Vagina (tissue), 2 donors: Measurements from ENCODE around the gene ALDH18A1. TPM values are rescaled to one million over a fixed set of nuclear protein-coding genes. Genes with fewer than 3 reads are reported as not detected.

ENCODE experiments used
- DNase-seq, 2 donors: peaks; one replicate each; pipeline ENCODE4 v3.0.0-alpha.2; 2017; ENCODE audit errors: extremely low spot score in 2 of 2
- H3K27ac ChIP-seq: fragments of 200-600 bp; sonication (generic); one replicate; pipeline ENCODE4 v1.5.1; 2019
- H3K27me3 ChIP-seq: fragments of 200-600 bp; sonication (generic); one replicate; pipeline ENCODE4 v1.5.1; 2019
- H3K36me3 ChIP-seq, 2 donors: fragments of 200-600 bp; sonication (generic); one replicate each; pipeline ENCODE4 v1.5.1; 2017 to 2019
- H3K4me1 ChIP-seq: fragments of 200-600 bp; sonication (generic); one replicate; pipeline ENCODE4 v1.5.1; 2019
- H3K4me3 ChIP-seq, 2 donors: fragments of 200-600 bp; sonication (generic); 1 replicate in 1 of 2; 2 replicates in 1 of 2; pipeline ENCODE4 v1.5.1; 2016 to 2019
- H3K9me3 ChIP-seq: fragments of 200-600 bp; sonication (generic); one replicate; pipeline ENCODE4 v1.5.1; 2019
- POLR2A ChIP-seq, 2 donors: fragments of 450-650 bp; IDR thresholded peaks; one replicate each; pipeline ENCODE4 v1.6.1; 2017; ENCODE audit warnings: antibody characterized with exemption in 2 of 2, mild to moderate bottlenecking in 2 of 2, moderate library complexity in 2 of 2
- POLR2AphosphoS5 ChIP-seq, 2 donors: sonication (generic); formaldehyde crosslinking; IDR thresholded peaks; one replicate each; pipeline ENCODE4 v1.9.0; 2017; ENCODE audit warnings: antibody characterized with exemption in 2 of 2, mild to moderate bottlenecking in 2 of 2, low read depth in 1 of 2; ENCODE audit not compliant: insufficient read depth in 1 of 2
- intact Hi-C: fragments of 100-400 bp; cut with DNase I; formaldehyde crosslinking; loops from one replicate; pipeline ENCODE4 v1.15.1; 2023
- total RNA-seq: library from RNA; depleted of rRNA; stranded (reverse); fragments of >200 nt; gene quantifications from one replicate; pipeline ENCODE4 v1.2.3, GENCODE V29; 2016
- TF ChIP-seq, protein P1 (sequence below), 3 experiments: fragments of 450-650 bp in 2 of 3; fragments of 200-600 bp in 1 of 3; sonication (generic) in 1 of 3; IDR thresholded peaks; one replicate each; pipeline ENCODE4 v1.5.1; 2017 to 2019; ENCODE audit warnings: antibody characterized with exemption in 3 of 3, mild to moderate bottlenecking in 2 of 3, moderate library complexity in 2 of 3

Gene ALDH18A1
- total RNA-seq, 1 donor from 2014 or later, result 21.4 TPM

DNA sequence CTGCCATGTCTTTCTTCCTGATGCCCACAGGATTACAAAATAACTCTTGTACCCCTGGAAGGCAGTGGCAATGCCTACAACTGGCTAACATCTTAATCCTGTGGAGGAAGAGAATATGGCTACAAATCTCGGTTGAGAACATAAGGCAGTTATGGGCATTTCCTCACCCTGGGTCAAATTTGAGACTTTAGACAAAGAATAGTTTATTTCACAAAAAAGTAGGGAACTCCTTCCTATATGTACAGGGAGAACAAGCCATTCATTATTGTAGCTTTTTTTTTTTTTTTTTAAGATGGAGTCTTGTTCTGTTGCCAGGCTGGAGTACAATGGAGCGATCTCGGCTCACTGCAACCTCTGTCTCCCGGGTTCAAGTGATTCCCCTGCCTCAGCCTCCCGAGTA, 2.6 kb downstream of the ALDH18A1 start:
- no peaks in the 10 kb centered on the region for H3K27me3 ChIP-seq
- peaks cover 0 to 17% of the 10 kb centered on the region in 2 donors for H3K36me3 ChIP-seq
- intact Hi-C loops, result loop anchor here (5.0 kb wide), 1 partner anchor 1732 kb away; no protein-coding TSS in a partner anchor
- H3K4me1 ChIP-seq, result peaks cover 25% of the 10 kb centered on the region
- no peak for TF ChIP-seq POLR2AphosphoS5 (IDR thresholded peaks at IDR 0.05; ENCODE audit: insufficient read depth in 1 of 2, low read depth in 1 of 2)
- TF ChIP-seq POLR2A (IDR thresholded peaks at IDR 0.05), result no peak
- TF ChIP-seq, protein P1, sequence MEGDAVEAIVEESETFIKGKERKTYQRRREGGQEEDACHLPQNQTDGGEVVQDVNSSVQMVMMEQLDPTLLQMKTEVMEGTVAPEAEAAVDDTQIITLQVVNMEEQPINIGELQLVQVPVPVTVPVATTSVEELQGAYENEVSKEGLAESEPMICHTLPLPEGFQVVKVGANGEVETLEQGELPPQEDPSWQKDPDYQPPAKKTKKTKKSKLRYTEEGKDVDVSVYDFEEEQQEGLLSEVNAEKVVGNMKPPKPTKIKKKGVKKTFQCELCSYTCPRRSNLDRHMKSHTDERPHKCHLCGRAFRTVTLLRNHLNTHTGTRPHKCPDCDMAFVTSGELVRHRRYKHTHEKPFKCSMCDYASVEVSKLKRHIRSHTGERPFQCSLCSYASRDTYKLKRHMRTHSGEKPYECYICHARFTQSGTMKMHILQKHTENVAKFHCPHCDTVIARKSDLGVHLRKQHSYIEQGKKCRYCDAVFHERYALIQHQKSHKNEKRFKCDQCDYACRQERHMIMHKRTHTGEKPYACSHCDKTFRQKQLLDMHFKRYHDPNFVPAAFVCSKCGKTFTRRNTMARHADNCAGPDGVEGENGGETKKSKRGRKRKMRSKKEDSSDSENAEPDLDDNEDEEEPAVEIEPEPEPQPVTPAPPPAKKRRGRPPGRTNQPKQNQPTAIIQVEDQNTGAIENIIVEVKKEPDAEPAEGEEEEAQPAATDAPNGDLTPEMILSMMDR (IDR thresholded peaks at IDR 0.05), result no peak
- no peak overlapping the region for H3K27ac ChIP-seq
- H3K9me3 ChIP-seq, result no peaks in the 10 kb centered on the region
- DNase-seq, result no peak
- H3K4me3 ChIP-seq, result no peak overlapping the region

DNA sequence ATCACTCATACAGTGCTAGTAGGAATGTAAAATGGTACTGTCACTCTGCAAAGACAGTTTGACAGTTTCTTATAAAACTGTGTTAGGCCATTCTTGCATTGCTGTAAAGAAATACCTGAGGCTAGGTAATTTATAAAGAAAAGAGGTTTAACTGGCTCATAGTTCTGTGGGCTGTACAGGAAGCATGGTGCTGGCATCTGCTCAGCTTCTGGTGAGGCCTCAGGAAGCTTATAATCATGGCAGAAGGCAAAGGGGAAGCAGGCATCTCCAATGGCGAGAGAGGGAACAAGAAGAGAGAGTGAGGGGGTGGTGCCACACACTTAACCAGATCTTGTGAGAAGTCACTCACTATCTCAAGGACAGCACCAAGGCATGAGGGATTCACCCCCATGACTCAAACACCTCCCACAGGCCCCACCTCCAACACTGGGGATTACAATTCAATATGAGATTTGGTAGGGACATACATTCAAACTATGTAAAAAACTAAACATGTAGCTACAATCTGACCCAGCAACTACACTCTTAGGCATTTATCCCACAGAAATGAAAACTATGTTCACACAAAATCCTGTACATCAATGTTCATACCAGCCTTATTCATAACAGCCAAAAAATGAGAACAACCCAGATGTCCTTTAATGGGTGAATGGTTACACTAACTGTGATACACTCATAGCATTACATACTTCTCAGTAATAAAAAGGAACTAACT, 5.0 kb downstream of the ALDH18A1 start:
- H3K4me1 ChIP-seq, result peaks cover 25% of the 10 kb centered on the region
- no peak overlapping the region for H3K4me3 ChIP-seq
- intact Hi-C loops, result loop anchor here (5.0 kb wide), 1 partner anchor 1729 kb away; no protein-coding TSS in a partner anchor
- peaks cover 0 to 17% of the 10 kb centered on the region in 2 donors for H3K36me3 ChIP-seq
- no peak for DNase-seq
- TF ChIP-seq POLR2A (IDR thresholded peaks at IDR 0.05) (no peak), POLR2AphosphoS5 (IDR thresholded peaks at IDR 0.05; ENCODE audit: insufficient read depth in 1 of 2, low read depth in 1 of 2) (no peak)
- TF ChIP-seq, protein P1 (IDR thresholded peaks at IDR 0.05), result no peak
- no peaks in the 10 kb centered on the region for H3K27me3 ChIP-seq
- H3K27ac ChIP-seq, result no peak overlapping the region
- H3K9me3 ChIP-seq, result no peaks in the 10 kb centered on the region

GRCh38 chr10:95650232-95650631, 6.3 kb downstream of the ALDH18A1 start:
- H3K36me3 ChIP-seq, result peaks cover 0 to 17% of the 10 kb centered on the region in 2 donors
- TF ChIP-seq, protein P1 (IDR thresholded peaks at IDR 0.05), result no peak
- TF ChIP-seq POLR2A (IDR thresholded peaks at IDR 0.05) (no peak), POLR2AphosphoS5 (IDR thresholded peaks at IDR 0.05; ENCODE audit: insufficient read depth in 1 of 2, low read depth in 1 of 2) (no peak)
- intact Hi-C loops, result loop anchor here (5.0 kb wide), 1 partner anchor 1728 kb away; no protein-coding TSS in a partner anchor

GRCh38 chr10:95648138-95648537, 8.4 kb downstream of the ALDH18A1 start:
- intact Hi-C loops, result no loop called here
- Histone ChIP-seq H3K27me3 (no peaks in the 10 kb centered on the region), H3K4me1 (no peaks in the 10 kb centered on the region), H3K36me3 (peaks cover 0 to 17% of the 10 kb centered on the region in 2 donors), H3K27ac (no peak overlapping the region), H3K4me3 (no peak overlapping the region), H3K9me3 (no peaks in the 10 kb centered on the region)
- TF ChIP-seq POLR2AphosphoS5 (IDR thresholded peaks at IDR 0.05; ENCODE audit: insufficient read depth in 1 of 2, low read depth in 1 of 2), result no peak
- no peak for DNase-seq

More at GRCh38 chr10:95650232-95650631, 6.3 kb downstream of the ALDH18A1 start:
- peaks cover 17% of the 10 kb centered on the region for H3K4me1 ChIP-seq
- DNase-seq, result no peak
- H3K9me3 ChIP-seq, result no peaks in the 10 kb centered on the region
- H3K27ac ChIP-seq, result no peak overlapping the region
- H3K27me3 ChIP-seq, result no peaks in the 10 kb centered on the region
- H3K4me3 ChIP-seq, result no peak overlapping the region

DNA sequence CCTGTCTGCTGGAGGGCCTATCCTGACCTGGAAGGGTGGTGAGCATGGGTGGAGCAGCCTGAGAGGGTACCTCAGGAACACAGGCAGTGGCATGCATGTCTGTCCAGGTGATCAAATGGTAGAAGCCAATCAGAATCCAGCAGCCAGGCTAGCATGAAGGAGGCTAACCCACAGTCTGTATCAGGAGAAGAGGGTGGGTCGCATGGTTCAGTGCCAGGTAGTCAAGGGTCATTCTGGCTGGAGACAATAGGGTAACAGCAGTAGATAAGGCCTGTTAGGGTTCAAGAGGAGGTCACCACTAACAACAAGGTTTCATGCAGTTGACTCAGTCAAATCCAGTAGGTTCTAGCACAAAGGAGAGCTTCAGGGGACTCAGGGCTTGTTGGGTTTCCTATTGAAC, 10.4 kb downstream of the ALDH18A1 start:
- no peak for DNase-seq
- Histone ChIP-seq H3K27ac (no peak overlapping the region), H3K27me3 (no peaks in the 10 kb centered on the region), H3K4me1 (no peaks in the 10 kb centered on the region), H3K4me3 (no peak overlapping the region), H3K36me3 (peaks cover 0 to 19% of the 10 kb centered on the region in 2 donors), H3K9me3 (no peaks in the 10 kb centered on the region)
- intact Hi-C loops, result no loop called here
- TF ChIP-seq POLR2AphosphoS5 (IDR thresholded peaks at IDR 0.05; ENCODE audit: insufficient read depth in 1 of 2, low read depth in 1 of 2) (no peak), POLR2A (IDR thresholded peaks at IDR 0.05) (no peak)
- TF ChIP-seq, protein P1 (IDR thresholded peaks at IDR 0.05), result no peak
